Upper lobe of left lung (tissue), 4 donors: Measurements from ENCODE around the gene STOX2.

Experiments used
- CTCF ChIP-seq, 6 experiments: fragments of 450-650 bp in 4 of 6; fragments of 200-600 bp in 2 of 6; sonication (generic) in 2 of 6; IDR thresholded peaks; one replicate each; pipeline ENCODE4 v1.5.1; 2016 to 2019; ENCODE audit warnings: antibody characterized with exemption in 6 of 6
- POLR2A ChIP-seq, 4 donors: fragments of 450-650 bp; IDR thresholded peaks; one replicate each; pipeline ENCODE4 v1.5.1; 2016 to 2017; ENCODE audit warnings: antibody characterized with exemption in 4 of 4, mild to moderate bottlenecking in 2 of 4
- POLR2AphosphoS5 ChIP-seq, 2 donors: sonication (generic); formaldehyde crosslinking; IDR thresholded peaks; one replicate each; pipeline ENCODE4 v1.5.1; 2017; ENCODE audit warnings: antibody characterized with exemption in 2 of 2

DNA sequence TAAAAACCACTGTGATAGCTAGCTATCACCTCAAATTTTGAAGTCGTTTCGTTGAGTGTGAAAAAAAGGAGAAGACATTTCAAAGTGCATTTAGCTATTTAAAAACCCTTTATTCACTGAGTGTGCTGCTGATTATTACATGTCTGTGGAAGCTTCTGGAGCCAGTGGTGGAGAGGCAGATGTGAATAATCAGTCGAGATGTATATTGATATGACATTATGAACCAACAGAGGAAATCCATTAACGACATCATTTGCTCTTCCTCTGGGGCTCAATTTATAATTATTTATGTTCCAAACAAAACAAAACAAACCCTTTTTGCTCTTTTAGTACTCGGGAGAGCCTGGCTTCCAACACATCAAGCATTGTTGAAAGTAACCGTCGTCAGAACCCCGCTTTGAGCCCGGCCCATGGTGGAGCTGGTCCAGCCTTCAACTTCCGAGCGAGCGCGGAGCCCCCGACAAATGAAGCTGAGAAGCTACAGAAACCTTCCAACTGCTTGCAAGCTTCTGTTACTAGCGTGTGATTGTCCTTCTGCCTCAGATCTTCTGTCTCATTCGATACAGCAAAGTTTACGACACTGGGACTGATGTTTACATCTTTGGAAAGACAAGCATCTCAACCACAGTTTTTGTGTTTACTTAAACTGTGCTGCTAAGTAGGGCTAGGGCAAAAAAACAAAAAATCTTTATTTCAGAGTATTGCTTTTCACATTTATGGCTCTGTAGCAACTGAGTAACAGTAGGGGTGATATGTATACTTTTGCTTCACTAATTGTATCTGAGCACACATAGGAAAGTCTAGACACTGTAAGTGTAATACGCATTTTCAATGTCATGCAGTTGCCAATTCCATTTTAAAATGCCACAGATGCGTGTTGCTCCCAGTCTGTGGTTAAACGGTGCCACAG lies 111.9 kb downstream of the STOX2 start:
- TF ChIP-seq CTCF (IDR thresholded peaks at IDR 0.05) (no peak), POLR2A (IDR thresholded peaks at IDR 0.05) (no peak), POLR2AphosphoS5 (IDR thresholded peaks at IDR 0.05) (no peak)
